ENCODE measurements around the gene PFDN6. TPM values are rescaled to one million over a fixed set of nuclear protein-coding genes. Genes with fewer than 3 reads are reported as not detected.

The PFDN6 gene
- total RNA-seq, 1 donor from 2014 or later: 57.3 TPM

DNA sequence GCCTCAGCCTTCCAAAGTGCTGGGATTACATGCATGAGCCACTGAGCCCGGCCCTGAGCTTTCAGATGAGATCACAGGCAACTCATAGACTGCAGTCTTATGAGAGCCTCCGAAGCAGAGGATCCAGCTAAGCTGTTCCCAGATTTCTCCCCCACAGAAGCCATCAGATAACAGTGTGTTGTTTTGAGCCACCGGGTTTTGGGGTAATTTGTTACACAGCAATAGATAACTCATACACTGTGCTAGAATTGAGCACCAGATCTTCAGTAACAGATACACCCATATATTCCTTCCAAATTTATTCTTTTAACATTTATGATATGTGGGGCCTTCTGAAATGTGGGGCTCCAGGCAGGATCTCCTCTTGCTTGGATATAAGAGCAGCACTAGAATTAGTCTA is 47.1 kb downstream of the PFDN6 start:
- intact Hi-C loops (cut with micrococcal nuclease): no loop called here
- ATAC-seq (no peak), DNase-seq (no peak)

DNA sequence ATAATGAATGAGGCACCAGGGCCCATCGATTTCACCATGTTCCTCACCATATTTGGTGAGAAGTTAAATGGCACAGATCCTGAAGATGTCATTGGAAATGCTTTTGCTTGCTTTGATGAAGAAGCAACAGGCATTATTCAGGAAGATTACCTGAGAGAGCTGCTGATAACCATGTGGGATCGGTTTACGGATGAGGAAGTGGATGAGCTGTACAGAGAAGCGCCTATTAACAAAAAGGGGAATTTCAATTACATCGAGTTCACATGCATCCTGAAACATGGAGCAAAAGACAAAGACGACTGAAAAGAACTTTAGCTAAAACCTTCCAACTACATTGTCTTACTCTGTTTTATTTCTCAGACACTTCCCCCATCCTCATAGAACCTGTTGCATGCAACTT is 49.8 kb downstream of the PFDN6 start:
- intact Hi-C loops (cut with micrococcal nuclease): no loop called here
- DNase-seq: no peak
- ATAC-seq: no peak

Small RNAs within 50 kb of the gene (microRNA-seq; reads per million reads assigned to microRNA genes)
- gene MIR6834 (ENCODE audit: borderline number of aligned reads) (not detected), gene MIR6873 (ENCODE audit: borderline number of aligned reads) (not detected)

Other genes starting within 250 kb of the PFDN6 start
- 37.7 TPM for gene HLA-DPA1, start 216.0 kb upstream of the PFDN6 start, total RNA-seq
- 41.5 TPM for gene HLA-DPB1, start 213.6 kb upstream of the PFDN6 start, total RNA-seq
- gene COL11A2, start 97.1 kb upstream of the PFDN6 start, total RNA-seq: 1.9 TPM
- gene RXRB, start 88.9 kb upstream of the PFDN6 start, total RNA-seq: 41.2 TPM
- gene SLC39A7, start 88.7 kb upstream of the PFDN6 start, total RNA-seq: 47.7 TPM
- gene HSD17B8, start 84.9 kb upstream of the PFDN6 start, total RNA-seq: 24.8 TPM
- gene RING1, start 81.1 kb upstream of the PFDN6 start, total RNA-seq: 30.1 TPM
- gene VPS52, start 17.7 kb upstream of the PFDN6 start, total RNA-seq: 32.7 TPM
- gene RPS18, start 17.5 kb upstream of the PFDN6 start, total RNA-seq: 931 TPM
- 6.9 TPM for gene B3GALT4, start 12.5 kb upstream of the PFDN6 start, total RNA-seq
- 15.1 TPM for gene WDR46, start 362 bp upstream of the PFDN6 start, total RNA-seq
- gene RGL2, start 9.3 kb downstream of the PFDN6 start, total RNA-seq: 59.4 TPM
- gene TAPBP, start 24.5 kb downstream of the PFDN6 start, total RNA-seq: 93.0 TPM
- gene ZBTB22, start 28.1 kb downstream of the PFDN6 start, total RNA-seq: 11.1 TPM
- 21.2 TPM for gene DAXX, start 33.4 kb downstream of the PFDN6 start, total RNA-seq
- gene KIFC1, start 102.2 kb downstream of the PFDN6 start, total RNA-seq: 0.74 TPM
- gene PHF1, start 121.4 kb downstream of the PFDN6 start, total RNA-seq: 51.9 TPM
- 120 TPM for gene CUTA, start 128.5 kb downstream of the PFDN6 start, total RNA-seq
- gene SYNGAP1, start 130.5 kb downstream of the PFDN6 start, total RNA-seq: 6.2 TPM
- gene ZBTB9, start 165.0 kb downstream of the PFDN6 start, total RNA-seq: 5.1 TPM